ENCODE results near the gene TPPP2.

The TPPP2 gene

DNA sequence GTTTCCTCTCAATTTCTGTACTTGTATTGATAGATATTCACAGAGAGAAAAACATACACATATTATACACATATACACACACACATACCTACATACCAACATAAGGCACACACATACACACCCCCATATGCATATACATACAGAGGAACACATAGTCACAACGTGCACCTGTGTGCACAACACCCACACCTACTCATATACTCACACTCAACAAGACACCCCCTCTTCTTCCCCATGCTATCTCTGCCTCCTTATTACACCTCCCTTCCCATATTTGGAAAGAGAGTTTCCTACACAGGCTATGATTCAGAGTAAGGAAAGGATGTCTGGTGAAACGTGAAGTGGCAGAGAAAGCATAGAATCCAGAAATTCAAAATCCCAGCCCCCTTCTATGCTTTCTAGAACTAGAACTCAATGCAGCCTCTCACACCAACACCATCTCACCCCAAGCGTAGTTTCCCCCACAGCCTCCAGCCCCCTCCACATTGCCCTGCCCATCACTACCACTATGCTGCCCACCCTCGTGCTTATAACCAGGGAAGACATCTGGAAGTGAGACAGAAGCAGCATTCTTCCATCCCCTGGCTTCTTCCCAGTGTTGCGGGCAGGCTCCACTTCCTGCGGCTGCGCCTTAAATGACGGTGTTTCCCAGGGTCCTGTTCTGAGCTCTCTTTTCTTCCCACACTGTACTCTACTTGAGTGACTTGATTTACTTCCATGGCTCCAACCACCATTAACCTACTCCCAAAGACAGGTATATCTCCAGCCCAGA is 30.0 kb downstream of the TPPP2 start:
- no peak for DNase-seq

DNA sequence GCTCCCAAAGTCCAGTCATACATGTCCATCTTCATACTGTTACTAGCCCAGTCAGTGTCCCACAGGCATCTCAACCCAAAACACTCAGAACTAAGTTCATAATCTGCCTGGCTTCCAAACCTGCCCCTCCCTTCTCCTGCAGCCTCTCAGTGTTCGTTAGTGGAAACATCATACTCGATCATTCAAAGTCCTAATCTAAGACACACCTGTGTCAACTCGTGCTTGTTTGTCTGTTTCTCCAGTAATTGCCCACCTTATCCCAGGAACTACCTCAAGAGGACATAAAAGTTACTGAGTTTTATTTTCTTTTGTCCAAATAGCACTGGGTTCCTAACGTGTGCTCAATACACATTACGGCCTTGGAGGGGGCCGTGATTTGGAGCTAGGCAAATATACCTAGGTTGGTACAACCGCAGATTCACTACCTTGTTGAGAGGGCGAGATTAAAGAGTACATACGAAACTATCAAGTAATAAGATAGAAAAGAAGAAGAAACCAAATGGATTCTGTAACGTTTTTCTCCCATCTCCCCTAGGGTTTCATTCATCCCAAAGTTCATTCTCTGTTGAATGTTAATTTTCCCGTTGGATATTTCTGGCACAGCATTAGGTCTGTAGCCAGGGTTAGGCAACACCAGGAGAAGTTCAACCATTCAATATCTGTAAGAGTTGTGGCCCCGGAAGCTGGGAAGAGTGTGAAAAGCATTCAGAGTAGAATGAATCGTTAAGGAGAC is 30.8 kb downstream of the TPPP2 start:
- no peak for DNase-seq

DNA sequence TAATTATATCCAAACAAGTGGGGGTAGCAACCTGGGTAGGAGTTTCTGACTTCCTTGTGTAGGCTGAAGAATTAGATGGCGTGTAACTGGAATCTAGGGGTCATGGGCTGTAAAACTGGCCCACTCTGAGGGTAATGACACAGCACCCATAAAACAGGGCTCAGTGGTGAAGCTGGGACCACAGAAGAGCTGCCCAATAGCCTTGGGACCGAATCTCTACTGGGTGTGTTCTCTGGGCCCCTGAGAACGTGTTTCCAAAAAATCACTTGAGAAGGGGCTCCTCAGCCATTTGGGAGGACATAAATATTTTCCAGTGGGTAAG is 31.3 kb downstream of the TPPP2 start:
- DNase-seq: no peak

DNA sequence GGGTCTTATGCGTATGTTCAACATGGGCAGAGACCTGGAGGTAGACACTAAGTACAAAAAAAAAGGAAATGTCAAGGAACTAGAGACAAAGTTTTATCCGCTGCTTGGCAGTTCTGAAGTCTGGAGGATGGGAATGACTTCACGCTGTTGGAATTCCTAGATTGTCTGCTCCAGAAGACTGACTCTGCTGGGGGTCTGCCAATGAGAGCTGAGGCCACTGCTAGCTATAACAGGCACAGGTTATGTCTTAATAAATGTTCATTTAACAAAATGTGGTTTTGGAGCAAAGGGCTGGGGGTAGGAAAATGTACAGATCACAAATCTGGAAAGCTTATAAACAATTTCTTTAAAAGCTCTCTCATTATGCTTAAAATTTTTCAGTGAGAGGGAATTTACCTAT is 33.5 kb downstream of the TPPP2 start:
- DNase-seq: no peak

- no peak for DNase-seq
Observed at GRCh38 chr14:21066882-21067502, 37.0 kb downstream of the TPPP2 start.

DNA sequence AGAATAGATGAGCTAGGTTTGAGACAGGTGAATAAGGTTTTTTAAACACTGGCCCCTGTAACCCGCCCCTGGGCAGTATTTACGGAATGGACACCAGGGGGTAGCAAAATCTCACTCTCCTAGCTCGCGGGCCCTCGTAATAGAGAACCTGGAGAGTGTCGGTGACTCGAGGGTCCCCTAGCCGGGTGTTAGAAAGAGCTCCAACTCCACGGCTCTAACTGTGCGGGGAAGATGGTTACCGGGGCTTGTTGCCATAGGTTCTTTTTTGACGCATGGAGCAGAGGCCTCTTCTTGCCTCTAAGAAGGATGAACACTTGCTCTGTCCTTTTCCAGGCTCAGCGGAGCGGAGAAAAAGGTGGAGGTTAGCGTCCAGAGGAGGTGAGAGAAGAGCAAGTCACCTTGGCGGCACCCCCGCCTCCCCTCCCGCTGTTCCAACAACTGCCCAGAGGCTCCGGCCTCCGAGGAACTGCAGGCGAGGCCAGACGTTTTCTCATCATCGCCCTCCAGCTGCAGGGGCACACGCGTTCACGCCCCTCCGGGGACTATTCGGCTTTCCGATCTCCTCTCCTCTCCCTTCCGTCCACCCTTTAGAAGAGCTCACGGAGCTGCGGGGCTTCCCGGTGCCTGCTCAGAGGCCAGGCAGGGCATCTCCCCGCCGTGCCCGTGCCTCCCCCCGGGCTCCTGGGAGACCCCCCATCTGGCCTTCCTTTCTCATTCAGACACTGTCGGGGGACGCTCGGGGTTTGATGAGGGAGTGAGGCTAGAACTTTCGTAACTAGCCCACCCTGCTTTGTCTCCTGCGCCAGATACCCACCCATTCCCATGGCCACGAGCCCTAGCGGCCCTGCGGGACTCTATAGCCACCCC is 38.7 kb downstream of the TPPP2 start:
- no peak for DNase-seq

GRCh38 chr14:21069388-21070082 is 39.5 kb downstream of the TPPP2 start:
- DNase-seq: no peak

DNA sequence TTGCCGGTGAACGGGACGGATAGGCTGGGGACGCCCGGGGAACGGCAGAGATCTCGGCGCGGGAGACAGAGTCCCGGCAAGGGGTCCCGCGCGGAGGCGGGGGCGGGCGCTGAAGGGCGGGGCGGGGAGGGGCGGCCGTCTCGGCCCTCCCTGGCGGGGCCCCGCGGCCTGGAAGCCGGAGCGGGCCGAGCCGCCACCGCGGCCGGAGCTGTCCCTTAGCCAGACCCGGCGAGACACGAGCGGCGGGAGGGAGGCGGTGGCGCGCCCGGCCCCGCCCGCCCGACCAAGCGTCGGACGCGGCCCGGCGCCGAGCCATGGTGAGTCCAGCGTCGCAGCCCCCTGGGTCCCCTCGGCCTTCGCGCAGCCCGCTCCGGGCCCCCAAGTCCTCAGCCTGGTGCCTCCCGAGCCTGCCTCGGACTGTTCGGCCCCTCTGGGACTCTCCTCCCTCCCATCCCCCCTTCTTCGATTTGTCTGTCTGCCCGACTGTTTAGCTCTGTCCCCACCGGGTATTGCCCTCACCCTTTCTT is 40.1 kb downstream of the TPPP2 start, which contains the start of gene ARHGEF40:
ARHGEF40 (plus strand) TSS at position 222 of the 527 bp plus-strand sequence; CDS start at position 315, 93 bp downstream.
- DNase-seq: no peak

GRCh38 chr14:21070610-21071224 is 40.7 kb downstream of the TPPP2 start:
- DNase-seq: no peak

DNA sequence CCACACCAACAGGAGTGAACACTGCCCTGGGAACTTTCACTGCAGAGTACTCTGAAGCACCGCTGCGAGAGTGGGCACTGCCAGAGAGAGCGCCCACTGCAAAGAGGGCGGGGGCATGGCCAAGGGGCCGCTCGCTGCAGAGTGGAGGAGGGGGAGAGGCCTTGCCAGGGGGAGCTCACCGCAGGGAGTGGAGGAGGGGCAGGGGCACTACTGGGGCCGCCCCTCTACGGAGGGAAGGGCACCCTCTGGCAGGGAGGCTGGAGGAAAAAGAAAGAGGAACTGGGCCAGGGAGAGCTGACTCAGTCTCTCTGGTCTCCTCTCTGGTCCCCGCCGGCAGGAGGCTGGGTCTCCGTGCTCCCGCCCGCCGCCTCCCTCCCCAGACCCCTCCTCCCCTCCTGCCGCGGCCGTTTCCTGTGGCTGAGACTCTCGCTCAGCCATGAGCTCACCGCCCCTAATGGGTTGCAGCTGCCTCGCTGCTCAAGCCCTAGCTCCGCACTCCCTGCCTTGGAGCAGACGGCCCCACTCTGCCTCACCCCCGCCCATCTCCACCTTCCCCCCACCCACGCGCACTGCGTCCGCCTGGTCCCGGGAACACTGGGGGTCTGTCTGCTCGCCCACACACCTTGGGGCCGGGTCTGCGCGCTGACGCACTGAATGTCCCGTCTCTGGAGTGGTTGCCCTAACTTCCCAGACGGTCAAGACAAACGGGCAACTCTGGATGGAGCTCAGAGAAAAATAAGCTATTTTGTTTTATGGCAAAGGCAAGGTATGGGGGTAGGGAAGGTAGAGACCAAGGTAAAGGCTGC is 41.4 kb downstream of the TPPP2 start:
- DNase-seq: peak; percentile 69

- peak; percentile 46 for DNase-seq
Observed at GRCh38 chr14:21072031-21072473, 42.0 kb downstream of the TPPP2 start.

GRCh38 chr14:21072781-21073339 is 42.8 kb downstream of the TPPP2 start:
- no peak for DNase-seq

DNA sequence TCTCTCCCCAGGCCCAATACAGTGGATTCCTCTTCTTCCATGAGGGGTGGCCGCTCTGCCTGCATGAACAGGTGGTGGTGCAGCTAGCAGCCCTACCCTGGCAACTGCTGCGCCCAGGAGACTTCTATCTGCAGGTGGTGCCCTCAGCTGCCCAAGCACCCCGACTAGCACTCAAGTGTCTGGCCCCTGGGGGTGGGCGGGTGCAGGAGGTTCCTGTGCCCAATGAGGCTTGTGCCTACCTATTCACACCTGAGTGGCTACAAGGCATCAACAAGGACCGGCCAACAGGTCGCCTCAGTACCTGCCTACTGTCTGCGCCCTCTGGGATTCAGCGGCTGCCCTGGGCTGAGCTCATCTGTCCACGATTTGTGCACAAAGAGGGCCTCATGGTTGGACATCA is 43.9 kb downstream of the TPPP2 start:
- DNase-seq: no peak

DNA sequence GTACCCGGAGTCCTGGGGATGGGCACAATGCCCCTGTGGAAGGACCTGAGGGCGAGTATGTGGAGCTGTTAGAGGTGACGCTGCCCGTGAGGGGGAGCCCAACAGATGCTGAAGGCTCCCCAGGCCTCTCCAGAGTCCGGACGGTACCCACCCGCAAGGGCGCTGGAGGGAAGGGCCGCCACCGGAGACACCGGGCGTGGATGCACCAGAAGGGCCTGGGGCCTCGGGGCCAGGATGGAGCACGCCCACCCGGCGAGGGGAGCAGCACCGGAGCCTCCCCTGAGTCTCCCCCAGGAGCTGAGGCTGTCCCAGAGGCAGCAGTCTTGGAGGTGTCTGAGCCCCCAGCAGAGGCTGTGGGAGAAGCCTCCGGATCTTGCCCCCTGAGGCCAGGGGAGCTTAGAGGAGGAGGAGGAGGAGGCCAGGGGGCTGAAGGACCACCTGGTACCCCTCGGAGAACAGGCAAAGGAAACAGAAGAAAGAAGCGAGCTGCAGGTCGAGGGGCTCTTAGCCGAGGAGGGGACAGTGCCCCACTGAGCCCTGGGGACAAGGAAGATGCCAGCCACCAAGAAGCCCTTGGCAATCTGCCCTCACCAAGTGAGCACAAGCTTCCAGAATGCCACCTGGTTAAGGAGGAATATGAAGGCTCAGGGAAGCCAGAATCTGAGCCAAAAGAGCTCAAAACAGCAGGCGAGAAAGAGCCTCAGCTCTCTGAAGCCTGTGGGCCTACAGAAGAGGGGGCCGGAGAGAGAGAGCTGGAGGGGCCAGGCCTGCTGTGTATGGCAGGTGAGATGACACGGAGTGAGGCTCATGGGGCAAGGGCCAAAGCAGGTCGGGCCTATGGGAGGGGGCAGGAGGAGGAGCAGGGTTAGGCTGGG is 44.6 kb downstream of the TPPP2 start:
- no peak for DNase-seq

DNA sequence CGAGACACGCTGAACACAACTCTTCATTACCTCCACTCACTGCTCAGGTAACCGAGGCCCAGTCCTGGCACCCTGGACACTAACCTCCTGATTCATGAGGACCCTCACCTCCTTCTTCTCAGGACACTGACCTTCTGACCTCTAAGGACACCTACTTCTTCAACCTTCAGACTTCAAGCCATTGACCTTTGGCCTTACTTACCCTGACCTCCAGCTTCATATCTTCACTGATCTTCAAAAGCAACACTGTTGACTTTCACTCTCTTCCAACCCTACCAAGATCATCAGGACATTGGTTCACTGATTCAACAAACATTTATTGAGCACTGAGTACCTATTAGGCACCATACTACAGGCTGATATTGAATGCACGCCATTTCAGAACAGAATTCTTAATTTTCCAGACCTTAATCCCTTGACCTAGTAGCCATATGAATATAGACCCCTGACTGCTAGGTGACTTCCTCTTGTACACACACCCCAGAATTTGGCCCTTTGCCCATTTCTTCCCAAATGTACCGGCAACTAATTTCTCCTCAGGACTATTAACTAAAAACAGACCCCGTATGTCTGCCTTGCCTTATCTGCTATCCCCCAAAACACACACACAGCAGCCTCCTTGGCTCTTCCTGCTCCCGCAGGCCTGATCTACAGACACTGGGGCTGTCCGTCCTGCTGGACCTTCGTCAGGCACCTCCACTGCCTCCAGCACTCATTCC is 45.9 kb downstream of the TPPP2 start:
- DNase-seq: no peak

DNA sequence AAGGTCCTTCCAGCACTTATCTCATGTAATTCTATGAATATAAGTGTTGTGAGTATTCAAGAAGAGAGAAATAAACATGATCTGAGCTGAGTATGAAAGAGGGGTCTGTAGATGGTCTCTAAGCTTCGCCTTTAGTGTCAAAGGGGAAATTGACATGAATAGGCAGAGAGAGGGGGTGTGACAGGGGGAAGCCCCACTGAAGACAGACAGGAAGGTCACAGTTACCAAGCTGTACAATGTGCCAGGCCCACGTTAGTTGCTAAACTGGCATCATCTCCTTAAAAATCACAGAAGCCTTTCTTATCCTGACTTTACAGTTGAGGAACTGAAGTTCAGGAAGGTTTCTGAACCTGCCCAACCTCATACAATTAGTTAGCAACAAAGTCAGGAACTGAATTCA is 47.7 kb downstream of the TPPP2 start:
- no peak for DNase-seq

GRCh38 chr14:21078287-21078686 is 48.3 kb downstream of the TPPP2 start:
- no peak for DNase-seq

DNA sequence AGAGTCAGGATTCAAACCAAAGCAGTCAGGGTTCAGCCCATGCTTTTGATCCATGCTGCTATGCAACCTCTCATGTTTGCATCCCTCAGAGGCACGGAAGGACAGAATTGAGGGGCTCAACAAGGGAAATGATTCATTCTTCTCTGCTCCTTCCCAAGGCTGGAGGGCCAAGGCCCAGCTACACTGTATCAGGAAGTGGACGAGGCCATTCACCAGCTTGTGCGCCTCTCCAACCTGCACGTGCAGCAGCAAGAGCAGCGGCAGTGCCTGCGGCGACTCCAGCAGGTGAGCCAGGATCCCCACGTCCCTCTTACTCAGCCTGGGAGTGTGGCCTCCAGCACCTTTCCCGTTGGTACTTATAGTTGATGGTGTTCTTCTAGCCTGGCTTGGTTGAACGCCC is 48.7 kb downstream of the TPPP2 start:
- DNase-seq: no peak
